HEK293T (cell line): ENCODE data around the gene SEMA3B.
"Not testable (repeated sequence)": the region's sequence is repeated elsewhere in the genome, so short reads cannot be mapped to it uniquely, and the experiment has no call there.

ENCODE experiments used
- CTCF ChIA-PET: fragments of 350-600 bp; formaldehyde crosslinking; extraction: SDS; loops from one replicate; lab custom pipeline; 2021; ENCODE audit warnings: antibody characterized with exemption, inconsistent platforms; lab: Yijun Ruan, JAX
- POLR2A ChIA-PET: fragments of 350-600 bp; formaldehyde crosslinking; extraction: SDS; loops from one replicate; lab custom pipeline; 2020; ENCODE audit warnings: antibody characterized with exemption, inconsistent platforms; lab: Yijun Ruan, JAX
- DNase-seq: peaks from one replicate; pipeline ENCODE4 v3.0.0; 2012; ENCODE audit warnings: mixed read lengths; ENCODE audit errors: extremely low spot score
- ARNT ChIP-seq: fragments of 450-650 bp; IDR thresholded peaks from 2 replicates; pipeline ENCODE4 v1.6.1; 2017; ENCODE audit warnings: mild to moderate bottlenecking
- BHLHE40 ChIP-seq: fragments of 450-650 bp; IDR thresholded peaks from 2 replicates; pipeline ENCODE4 v1.6.1; 2016; ENCODE audit warnings: mild to moderate bottlenecking, moderate library complexity, borderline replicate concordance
- CTBP1 ChIP-seq: fragments of 450-650 bp; IDR thresholded peaks from 2 replicates; pipeline ENCODE4 v1.6.1; 2016; ENCODE audit warnings: borderline replicate concordance
- ELF4 ChIP-seq: fragments of 450-650 bp; IDR thresholded peaks from 2 replicates; pipeline ENCODE4 v1.6.1; 2017; ENCODE audit warnings: antibody characterized with exemption
- FOXA1 ChIP-seq: fragments of 450-650 bp; IDR thresholded peaks from 2 replicates; pipeline ENCODE4 v1.6.1; 2016; ENCODE audit warnings: mild to moderate bottlenecking
- FOXK2 ChIP-seq: fragments of 450-650 bp; IDR thresholded peaks from 2 replicates; pipeline ENCODE4 v1.6.1; 2016; ENCODE audit warnings: mild to moderate bottlenecking
- FOXM1 ChIP-seq: fragments of 450-650 bp; IDR thresholded peaks from 2 replicates; pipeline ENCODE4 v1.6.1; 2017; ENCODE audit warnings: mild to moderate bottlenecking, borderline replicate concordance
- HDGF ChIP-seq: fragments of 450-650 bp; IDR thresholded peaks from 2 replicates; pipeline ENCODE4 v1.6.1; 2017; ENCODE audit warnings: antibody characterized with exemption, borderline replicate concordance
- L3MBTL2 ChIP-seq: fragments of 450-650 bp; conservative IDR thresholded peaks from 2 replicates; pipeline ENCODE4 v1.6.1; 2016; ENCODE audit warnings: mild to moderate bottlenecking
- LEF1 ChIP-seq: fragments of 450-650 bp; IDR thresholded peaks from 2 replicates; pipeline ENCODE4 v1.6.1; 2017; ENCODE audit warnings: mild to moderate bottlenecking, borderline replicate concordance
- NFRKB ChIP-seq: fragments of 450-650 bp; IDR thresholded peaks from 2 replicates; pipeline ENCODE4 v1.6.1; 2016; ENCODE audit warnings: mild to moderate bottlenecking, moderate library complexity
- SP1 ChIP-seq: fragments of 450-650 bp; IDR thresholded peaks from 2 replicates; pipeline ENCODE4 v1.6.1; 2017
- SUZ12 ChIP-seq: fragments of 450-650 bp; IDR thresholded peaks from 2 replicates; pipeline ENCODE4 v1.6.1; 2016; ENCODE audit warnings: mild to moderate bottlenecking
- TARDBP ChIP-seq: fragments of 450-650 bp; IDR thresholded peaks from 2 replicates; pipeline ENCODE4 v1.6.1; 2016
- ZNF384 ChIP-seq: fragments of 450-650 bp; IDR thresholded peaks from 2 replicates; pipeline ENCODE4 v1.6.1; 2016
- TF ChIP-seq, protein P1 (sequence below): fragments of 450-650 bp; IDR thresholded peaks from 2 replicates; pipeline ENCODE4 v1.6.1; 2016

The SEMA3B gene

DNA sequence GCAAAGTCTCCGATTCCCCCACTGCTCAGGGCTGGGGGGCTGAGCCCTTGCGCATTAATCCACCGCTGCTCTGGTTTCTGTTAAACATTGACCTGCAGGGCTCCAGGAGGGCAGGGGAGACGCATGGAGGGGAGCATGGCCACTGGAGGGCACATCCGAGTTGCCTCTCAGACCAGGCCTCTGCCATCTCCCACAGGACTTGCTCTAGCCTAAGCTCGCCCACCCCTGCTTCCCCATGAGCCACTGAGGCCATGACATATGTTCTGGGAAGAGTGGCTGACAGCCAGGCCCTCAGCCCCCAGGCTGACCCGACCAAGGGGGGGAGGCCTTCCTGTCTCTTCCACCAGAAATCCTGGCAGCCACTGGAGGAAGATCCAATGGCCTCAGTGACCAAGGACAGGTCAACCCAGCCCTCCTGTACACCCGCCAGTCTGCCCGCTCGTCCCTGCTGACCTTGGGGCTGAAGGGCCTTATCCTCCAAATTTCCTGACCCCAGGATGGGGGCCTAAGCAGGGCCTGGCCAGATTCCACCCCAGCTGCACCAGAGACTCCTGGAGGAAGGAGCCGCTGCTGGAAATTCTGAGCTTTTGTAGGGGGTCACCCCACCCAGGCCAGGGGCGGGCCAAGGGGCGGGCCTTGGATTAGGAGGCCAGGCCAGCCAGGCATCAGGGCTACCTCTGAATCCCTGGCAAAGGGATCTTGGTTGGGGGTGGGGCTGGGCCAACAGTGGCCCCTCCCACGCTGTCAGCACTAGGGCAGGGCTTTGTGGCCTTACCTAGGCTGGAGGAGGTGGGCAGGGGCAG is 34.3 kb downstream of the SEMA3B start, which contains the start of gene HYAL1:
Gene HYAL1, minus strand, starts transcription at position 562 of the 803 bp plus-strand sequence. CDS start 618 bp downstream, outside the sequence.
- ChIA-PET CTCF (no interaction called here), POLR2A (no interaction called here)
- TF ChIP-seq HDGF (no peak), LEF1 (no peak), SP1 (no peak), NFRKB (no peak), ARNT (no peak), FOXA1 (no peak), FOXM1 (no peak), L3MBTL2 (no peak), ZNF384 (no peak), TARDBP (no peak), FOXK2 (no peak), CTBP1 (no peak), ELF4 (no peak), SUZ12 (no peak), BHLHE40 (no peak)
- TF ChIP-seq, protein P1, sequence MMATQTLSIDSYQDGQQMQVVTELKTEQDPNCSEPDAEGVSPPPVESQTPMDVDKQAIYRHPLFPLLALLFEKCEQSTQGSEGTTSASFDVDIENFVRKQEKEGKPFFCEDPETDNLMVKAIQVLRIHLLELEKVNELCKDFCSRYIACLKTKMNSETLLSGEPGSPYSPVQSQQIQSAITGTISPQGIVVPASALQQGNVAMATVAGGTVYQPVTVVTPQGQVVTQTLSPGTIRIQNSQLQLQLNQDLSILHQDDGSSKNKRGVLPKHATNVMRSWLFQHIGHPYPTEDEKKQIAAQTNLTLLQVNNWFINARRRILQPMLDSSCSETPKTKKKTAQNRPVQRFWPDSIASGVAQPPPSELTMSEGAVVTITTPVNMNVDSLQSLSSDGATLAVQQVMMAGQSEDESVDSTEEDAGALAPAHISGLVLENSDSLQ = no peak
- DNase-seq = no peak

DNA sequence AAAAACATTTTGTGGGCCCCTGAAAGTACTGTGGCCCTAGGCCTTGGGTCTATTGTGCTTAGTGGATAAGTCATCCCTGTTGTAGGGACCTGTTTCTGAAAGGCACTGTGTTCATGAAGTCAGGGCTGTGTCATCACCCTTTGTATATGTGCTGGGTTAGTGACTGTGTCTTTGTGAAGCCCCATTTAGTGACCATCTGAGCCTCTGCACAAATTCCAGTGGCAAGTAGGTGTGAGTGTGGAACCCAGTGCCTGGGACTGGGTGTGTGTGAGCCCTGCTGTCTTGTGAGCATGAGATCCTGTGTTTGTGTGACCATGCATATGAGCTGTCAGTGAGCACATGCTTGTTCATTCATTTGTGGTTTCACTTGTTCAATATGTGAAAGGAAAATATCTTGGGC is 35.7 kb downstream of the SEMA3B start:
- no peak for TF ChIP-seq ELF4
- no peak for TF ChIP-seq HDGF
- no peak for TF ChIP-seq FOXA1
- TF ChIP-seq SUZ12 = no peak
- no peak for TF ChIP-seq FOXM1
- no peak for TF ChIP-seq BHLHE40
- no peak for TF ChIP-seq SP1
- no peak for TF ChIP-seq CTBP1
- ChIA-PET POLR2A (interaction anchor here (0.9 to 1.2 kb wide), 2 partner anchors 15 to 16 kb away, joined by 3 read pairs; no protein-coding TSS in a partner anchor), CTCF (interaction anchor here (0.7 kb wide), 1 partner anchor 43 kb away, joined by 4 read pairs; no protein-coding TSS in a partner anchor)
- no peak for DNase-seq

DNA sequence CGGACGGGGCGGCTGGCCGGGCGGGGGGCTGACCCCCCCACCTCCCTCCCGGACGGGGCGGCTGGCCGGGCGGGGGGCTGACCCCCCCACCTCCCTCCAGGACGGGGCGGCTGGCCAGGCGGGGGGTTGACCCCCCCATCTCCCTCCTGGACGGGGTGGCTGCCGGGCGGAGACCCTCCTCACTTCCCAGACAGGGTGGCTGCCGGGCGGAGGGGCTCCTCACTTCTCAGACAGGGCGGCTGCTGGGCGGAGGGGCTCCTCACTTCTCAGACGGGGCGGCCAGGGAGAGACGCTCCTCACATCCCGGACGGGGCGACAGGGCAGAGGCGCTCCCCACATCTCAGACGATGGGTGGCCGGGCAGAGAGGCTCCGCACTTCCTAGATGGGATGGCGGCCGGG is 43.1 kb downstream of the SEMA3B start:
- DNase-seq, CTCF ChIA-PET, POLR2A ChIA-PET: not testable (repeated sequence)

DNA sequence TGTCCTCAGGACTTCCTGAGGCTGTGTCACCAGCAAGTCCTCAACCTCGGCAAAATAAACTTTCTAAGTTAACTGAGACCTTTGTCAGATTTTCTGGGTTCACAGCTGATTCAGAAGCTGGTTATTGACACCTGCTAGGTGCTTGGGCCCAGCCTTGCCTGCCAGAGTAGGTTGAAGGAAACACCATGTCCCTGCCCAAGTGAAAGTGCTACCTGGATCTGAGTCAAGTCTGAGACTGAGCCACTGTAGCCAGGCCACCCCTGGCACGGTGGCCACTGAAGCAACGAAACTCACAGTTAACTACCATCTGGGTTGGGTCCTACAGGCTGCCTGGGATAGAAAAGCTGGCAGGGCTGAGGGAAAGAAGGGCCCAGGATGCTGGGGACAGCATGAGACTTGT is 45.4 kb downstream of the SEMA3B start:
- DNase-seq = no peak
- ChIA-PET CTCF (interaction anchor here (0.6 to 2.6 kb wide), 2 partner anchors 10 to 308 kb away, joined by 4 to 7 read pairs; no protein-coding TSS in a partner anchor), POLR2A (interaction anchor here (1.5 to 2.5 kb wide), 2 partner anchors 14 to 23 kb away, joined by 5 to 8 read pairs; partner anchors contain the start of gene TUSC2)
- no peak for TF ChIP-seq CTBP1

DNA sequence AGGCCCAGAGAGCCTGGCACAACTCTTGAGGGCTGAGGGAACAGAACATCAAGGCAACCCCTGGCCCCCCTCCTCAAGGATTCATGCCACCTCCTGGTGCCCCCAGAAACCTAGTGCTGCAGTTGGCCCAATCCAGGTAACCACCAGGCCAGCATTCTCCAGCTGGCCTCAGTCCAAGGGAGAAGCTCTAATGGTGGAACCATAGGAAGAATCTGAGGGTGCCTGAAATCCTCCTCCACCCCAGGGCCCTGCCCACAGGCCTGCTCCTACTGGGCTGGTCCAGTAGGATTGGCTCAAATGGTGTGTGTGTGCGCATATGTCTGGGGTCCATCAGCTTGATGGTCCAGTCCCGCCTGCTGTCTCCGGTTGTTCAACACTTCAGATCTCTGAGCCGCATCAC is 45.9 kb downstream of the SEMA3B start:
- CTCF ChIA-PET = interaction anchor here (0.6 to 2.6 kb wide), 2 partner anchors 9 to 308 kb away, joined by 4 to 7 read pairs; no protein-coding TSS in a partner anchor
- POLR2A ChIA-PET = interaction anchor here (0.9 to 2.5 kb wide), 3 partner anchors 13 to 36 kb away, joined by 3 to 8 read pairs (median 5); partner anchors contain the start of genes CYB561D2, NPRL2 and TUSC2

DNA sequence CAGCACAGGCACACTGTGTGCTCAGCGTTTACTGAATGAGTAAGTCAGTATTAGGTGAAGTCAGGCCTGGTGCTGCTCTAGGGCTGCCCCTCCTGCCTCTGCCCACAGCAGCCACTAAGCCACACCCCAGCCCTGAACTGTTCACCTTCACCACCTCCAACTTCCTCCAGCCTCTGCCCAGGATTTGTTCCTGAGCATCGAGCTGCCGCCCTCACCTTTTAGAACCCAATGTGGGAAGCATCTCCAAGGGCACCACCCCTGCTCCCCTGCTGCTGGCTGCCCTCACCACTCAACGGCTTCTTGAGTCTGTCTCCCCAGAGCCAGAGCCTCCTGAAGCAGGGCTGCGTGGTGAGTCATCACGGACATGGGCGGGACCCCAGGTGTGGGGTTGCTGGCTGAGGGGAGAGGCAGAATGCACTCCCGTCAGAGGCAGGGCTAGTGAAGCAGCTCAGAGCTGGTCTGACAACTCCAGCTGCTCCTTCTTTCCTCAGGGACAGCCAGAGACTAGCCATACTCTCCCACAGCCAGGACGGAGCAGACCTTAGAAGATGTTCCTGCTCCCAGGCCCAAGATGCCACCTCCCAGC is 47.8 kb downstream of the SEMA3B start:
- no peak for TF ChIP-seq FOXM1
- no peak for TF ChIP-seq NFRKB
- TF ChIP-seq CTBP1 = no peak
- TF ChIP-seq SP1 = no peak
- TF ChIP-seq, protein P1 = no peak
- TF ChIP-seq ZNF384 = no peak
- TF ChIP-seq SUZ12 = no peak
- POLR2A ChIA-PET = interaction anchor here (0.7 to 2.1 kb wide), 3 partner anchors 12 to 25 kb away, joined by 3 to 7 read pairs (median 4); partner anchors contain the start of genes HYAL3, IFRD2, NAA80 and TUSC2
- CTCF ChIA-PET = no interaction called here
- no peak for DNase-seq

More for the DNA sequence above, 45.9 kb downstream of the SEMA3B start:
- TF ChIP-seq CTBP1 (no peak), TARDBP (no peak), L3MBTL2 (no peak), LEF1 (no peak), BHLHE40 (no peak), SUZ12 (no peak), FOXA1 (no peak), NFRKB (no peak), SP1 (no peak), ELF4 (no peak), FOXM1 (no peak), ZNF384 (no peak), HDGF (no peak), FOXK2 (no peak)
- TF ChIP-seq, protein P1 = no peak
- DNase-seq = no peak
